Activated CD4-positive, alpha-beta T cell treated with anti-CD3 and anti-CD28 coated beads for 4 hours (primary cell): ENCODE measurements around the gene NR5A2.

Source experiments
- DNase-seq, 2 donors: peaks; one replicate each; pipeline ENCODE4 v3.0.0-alpha.2; 2020

NR5A2 gene

DNA sequence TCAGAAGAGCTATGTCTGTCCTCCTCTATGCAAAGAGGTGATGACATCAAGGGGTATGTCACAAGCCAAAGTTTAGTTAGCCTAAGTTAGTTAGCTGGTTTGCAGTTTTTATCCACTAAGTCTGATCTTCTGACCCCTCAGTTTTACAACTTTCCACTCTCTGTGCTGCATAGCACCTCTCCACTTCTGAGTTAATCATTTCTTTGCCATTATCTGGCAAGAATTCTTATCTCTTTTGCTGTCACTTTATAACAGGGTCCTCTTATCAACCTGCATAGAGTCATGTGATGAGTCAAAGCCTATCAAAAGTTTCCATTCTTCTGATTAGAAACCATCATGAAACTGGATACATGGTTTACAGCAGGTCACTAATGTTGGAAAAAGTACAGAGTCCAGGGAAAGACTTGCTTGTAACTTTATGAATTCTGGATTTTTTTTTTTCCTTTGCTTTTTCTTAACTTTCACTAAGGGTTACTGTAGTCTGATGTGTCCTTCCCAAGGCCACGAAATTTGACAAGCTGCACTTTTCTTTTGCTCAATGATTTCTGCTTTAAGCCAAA, at the start of gene NR5A2:
TSS of gene NR5A2 (plus strand) at position 447 of the 560 bp plus-strand sequence. CDS start 138 bp downstream, outside the sequence.
- no peak for DNase-seq

DNA sequence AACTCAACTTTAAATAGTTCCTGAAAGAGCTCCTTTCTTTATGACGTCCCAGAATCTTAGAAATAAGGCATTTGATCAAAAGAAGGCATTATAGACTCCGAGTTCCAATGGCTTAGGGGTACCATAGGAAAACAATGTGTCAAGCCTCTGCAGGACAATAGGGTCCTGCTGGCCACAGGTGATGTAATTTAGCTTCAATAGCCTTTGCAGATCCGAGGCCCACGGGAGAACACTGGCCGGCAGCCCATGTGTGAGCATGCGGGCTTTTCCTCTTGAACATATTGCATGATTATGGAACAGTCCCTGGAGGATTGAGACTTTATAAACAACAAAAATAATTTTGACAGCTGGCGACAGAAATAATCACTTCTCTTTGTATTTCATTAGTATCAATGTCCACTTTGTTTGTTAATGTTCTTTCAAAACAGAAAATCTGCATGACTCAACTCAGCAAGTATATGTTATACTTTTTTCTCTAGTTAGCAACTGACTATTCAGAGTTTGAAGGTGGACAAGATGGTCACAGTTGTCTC, 49.0 kb upstream of the NR5A2 start:
- no peak for DNase-seq

DNA sequence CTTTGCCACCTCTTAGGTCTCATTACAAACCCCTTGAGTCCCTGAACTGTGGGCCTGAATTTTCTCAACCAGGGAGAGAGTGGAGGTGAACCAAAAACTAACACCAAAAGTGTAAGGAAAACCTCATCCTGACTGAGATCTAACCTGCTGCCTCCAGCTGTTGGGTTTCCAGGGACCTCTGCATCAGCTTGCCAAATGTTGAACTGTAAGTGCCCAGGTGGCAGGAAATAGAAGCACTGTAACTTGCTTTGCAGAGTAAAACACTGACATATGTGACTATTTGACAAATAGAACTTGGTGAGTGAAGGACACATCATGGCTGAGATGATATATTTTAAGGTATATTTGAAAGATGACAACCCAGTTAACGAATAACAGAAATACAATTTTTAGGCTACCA, 48.4 kb upstream of the NR5A2 start:
- DNase-seq: no peak

DNA sequence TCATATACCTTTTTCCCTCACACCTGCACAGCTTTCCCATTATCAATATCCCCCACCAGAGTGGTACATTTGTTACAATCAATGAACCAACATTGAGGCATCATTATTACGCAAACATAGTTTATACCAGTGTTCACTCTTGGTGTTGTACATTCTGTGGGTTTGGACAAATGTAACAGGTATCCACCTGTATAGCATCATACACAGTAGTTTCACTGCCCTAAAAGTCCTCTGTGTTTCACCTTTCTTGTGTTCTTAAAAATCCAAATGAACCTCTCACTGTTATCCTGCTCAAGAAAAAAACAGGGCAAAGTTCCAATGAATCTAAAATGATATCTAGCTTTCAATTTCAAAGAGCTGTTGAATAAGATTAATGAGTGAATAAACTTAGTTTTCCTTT, 45.9 kb upstream of the NR5A2 start:
- DNase-seq: no peak

DNA sequence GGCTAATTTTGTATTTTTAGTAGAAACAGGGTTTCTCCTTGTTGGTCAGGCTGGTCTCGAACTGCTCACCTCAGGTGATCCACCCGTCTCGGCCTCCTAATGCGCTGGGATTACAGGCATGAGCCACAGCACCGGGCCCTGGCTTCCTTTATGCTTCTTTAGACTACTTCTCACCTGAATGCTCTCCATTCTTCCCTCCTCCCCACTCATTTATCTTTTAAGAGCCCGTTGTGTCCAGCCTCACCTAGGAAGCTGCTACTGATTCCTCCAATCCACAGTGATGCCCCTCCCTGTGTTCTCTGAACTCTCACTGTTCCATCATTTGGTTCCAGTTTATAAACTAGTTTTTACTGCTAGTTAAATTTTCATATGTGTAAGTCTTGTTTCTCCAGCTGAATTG, 44.9 kb upstream of the NR5A2 start:
- DNase-seq: no peak

DNA sequence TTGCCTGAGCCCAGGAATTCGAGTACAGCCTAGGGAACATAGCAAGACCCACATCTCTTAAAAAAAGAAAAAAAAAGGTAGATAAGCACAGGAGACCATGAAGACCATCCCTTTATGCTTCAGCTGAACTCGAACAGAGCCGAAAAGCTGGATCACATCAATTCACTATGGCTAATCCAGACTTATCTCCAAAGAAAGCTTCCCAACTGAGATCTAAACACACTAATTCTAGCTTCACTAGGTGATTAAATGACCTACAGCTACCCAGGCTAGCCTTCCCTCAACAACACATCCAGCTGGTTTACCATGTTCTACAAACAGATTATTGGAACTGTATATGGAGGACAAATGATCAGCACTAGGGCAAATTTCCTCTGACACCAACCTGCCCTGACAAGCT, 44.0 kb upstream of the NR5A2 start:
- no peak for DNase-seq

DNA sequence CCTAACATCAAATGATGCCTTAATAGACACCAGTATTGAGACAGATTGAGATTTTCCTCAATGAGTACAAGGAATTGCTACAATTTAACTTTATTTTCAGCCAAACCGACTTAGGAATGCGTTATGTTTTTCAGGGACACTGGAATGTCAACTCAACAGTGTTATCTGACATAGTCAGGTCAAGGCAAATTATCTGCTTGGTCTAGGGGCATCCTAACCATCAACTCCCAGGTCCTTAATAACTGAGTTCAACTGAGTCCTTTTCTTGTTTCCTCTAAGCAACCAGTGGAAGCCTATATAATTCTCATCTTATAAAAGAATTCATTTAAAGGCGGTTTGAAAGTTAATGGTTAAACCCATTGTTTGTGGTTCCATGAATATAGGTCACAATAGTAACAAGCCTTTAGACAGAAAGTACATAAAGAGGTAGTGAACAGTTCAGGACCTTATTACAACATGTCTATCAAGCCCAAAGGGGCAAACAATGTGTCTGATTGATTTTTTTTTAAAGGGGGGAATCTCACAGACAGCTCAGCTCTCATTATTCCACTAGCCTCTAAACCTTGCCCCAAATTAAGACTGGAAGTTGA, 32.3 kb upstream of the NR5A2 start:
- no peak for DNase-seq

DNA sequence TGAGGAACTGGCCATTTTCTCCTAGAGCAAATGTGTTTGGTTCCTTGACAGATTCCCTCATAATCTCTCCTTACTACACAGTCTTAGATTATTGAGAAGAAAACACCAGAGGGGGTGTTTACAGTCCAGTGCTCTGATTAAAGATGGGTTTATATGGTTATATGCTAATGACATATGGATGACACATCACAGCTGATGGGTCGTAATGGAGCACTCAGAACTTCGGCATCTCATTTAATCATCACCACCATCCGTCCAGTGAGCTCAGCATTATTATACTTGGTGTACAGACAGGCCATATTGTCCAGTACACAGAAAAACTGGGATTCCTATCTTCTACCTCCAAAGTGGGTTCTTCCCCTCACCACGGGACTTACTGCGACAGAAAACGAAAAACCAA, 22.3 kb upstream of the NR5A2 start:
- no peak for DNase-seq

DNA sequence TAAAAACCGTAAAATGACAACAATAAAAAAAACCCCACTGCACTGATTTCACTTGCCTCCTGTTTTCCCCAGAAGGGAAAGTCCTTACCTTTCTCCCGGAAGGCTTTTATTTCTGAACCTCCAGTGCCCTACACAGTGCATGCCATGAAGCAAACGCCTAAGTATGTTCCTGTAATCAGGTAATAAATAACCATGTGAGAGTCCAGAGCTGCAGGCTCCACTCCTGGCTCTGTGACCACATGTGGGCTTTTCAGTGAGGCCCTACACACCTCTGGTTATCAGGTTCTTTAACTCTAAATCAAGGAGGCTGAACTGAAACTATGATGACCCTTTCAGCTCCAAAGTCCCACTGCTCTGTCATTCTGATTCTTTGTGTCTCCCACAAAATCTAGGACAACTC, 20.8 kb upstream of the NR5A2 start:
- DNase-seq: no peak

DNA sequence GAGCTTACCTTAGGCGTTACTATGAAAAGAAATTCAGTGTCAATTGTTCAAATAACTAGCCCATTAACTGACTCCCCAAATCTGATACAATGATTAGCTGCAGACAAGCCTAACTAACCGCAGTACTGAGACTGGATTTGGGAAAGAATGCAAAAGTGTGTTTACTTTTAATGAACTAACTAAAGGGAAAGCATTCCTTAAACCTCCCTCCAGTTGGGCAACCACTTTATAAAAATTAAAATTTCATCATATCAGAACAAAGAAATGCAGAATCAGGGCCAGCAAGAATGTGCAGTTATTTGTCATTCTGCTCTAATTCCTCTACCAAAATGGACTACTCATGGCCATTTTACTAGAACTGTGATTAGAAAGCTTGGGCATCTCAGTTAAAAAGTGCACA, 11.7 kb upstream of the NR5A2 start:
- DNase-seq: no peak

DNA sequence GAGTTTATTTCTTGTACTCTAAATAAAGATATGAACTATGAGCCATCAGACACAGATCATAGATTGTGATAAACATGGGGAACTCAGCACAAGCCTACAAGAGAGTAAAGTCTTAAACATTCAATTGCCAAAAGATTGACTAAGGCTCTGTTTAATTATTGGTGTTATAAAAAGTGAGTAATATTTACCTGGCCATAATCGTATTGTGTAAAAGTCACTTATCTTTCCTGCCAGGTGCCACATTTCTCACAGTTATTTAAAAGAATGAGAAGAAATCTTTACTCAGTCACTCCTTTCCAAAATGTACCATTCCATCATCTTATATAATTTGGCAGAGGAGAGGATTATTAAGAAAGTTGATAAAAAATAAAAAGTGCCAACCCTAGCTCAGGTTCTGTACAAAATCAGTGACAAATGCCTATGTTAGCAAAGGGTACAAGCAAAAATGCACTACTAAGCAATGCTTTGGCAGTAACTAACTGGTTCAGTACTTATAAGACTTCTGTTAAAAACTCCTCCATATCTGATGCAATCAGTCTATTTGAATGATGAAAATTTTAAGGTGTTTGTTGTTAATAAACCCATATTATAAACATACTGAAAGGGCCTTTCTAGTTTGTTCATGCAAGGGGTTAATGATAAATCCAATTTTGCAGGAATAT, 5.8 kb upstream of the NR5A2 start:
- no peak for DNase-seq

DNA sequence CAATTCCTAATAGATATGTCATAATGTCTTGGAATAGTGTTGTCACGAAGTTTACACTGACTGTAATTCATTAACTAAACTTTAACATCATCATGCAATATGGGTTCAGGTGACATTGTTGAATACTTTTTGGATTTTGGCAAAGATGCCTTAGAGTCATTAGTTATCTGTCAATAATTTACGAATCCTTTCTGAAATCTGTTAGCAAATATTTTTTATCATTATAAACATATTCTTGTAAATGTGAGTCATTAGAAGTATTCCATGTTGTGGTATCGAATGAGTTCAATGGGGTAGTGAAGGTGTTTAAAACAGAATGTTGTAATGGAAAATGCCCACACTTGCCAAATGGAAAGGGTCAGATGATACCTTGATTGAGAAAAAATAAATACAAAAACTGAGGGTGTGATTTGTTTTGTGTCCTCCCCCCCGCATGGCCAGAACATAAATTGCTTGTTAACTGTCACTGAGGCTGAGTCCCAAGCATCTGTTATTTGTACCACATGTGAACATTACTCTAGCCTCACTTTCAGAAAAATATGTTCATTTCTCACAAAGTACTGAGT, 5.2 kb upstream of the NR5A2 start:
- DNase-seq: no peak

DNA sequence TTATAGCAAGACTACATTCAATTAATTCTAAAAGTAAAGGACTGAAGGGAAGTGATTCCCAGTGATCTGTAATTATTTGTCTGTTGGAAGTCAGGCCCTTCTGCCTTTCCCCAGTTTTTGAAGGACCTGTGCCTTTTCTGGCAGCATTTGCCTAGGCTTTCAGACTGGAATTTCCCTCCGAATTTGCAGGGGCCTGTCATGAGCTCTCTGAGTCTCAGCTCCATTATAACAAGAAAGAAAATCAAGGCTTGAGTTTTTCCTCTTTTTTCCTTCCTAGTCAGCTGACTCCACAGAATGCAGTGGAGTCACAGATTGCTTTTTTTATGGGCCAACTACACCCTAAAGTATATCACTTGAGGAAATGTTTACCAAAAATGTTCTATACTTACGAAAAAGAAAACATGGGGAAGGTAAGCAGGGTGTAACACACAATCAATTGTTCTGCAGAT, 1.1 kb downstream of the NR5A2 start:
- no peak for DNase-seq

DNA sequence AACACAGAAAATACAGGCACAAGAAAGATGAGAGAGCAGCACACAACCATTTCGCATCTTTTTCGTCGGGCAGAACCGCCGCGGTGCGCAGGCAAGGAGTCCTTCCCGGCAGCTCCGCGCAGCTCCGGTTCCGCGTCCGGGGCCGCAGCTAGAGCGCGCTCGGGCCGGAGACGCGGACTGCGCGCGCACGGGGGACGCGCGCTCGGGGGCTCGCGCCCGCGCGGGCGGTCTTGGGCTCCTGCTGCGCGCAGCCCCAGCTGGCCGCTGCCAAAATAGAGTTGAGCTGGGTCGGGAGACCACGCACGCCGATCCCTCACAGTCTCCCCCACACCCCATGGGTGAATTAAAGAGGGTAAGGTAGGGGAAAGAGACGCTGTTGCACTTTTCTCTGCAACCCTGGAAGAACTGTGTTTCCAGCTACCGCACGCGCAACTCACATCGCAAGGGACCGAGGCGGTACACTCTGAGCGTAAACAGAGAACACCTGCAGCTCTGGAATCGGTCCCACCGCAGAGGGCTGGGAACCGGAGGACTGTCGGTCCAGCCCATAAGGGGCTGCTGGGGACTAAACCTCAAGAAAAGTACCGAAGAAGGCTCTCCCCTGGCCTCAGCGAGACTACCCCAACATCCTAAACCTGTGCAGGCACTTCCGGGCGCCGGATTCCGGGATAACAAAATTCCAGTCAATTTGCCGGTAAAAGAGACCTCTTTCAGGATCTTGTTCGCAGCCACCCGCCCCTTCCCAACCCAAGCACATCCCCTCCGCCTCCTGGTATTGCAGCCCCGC, 1.7 kb downstream of the NR5A2 start:
- DNase-seq: no peak

DNA sequence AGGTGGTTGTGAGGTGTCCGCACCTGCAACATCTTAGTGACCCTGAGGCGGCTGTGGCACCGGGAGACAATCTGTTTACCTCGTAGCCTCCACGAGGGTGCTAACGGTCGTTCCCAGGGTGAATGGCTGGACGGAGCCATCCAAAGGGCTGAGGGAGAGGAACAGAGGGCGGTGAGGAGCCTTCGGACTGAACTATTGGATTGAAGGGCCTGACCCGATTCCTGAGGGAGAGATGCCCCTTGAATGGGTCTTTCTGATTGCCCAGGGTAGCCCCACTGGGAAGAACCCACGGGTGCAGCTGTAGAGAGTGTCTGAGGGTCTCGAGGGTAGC, 2.3 kb downstream of the NR5A2 start:
- DNase-seq: no peak

DNA sequence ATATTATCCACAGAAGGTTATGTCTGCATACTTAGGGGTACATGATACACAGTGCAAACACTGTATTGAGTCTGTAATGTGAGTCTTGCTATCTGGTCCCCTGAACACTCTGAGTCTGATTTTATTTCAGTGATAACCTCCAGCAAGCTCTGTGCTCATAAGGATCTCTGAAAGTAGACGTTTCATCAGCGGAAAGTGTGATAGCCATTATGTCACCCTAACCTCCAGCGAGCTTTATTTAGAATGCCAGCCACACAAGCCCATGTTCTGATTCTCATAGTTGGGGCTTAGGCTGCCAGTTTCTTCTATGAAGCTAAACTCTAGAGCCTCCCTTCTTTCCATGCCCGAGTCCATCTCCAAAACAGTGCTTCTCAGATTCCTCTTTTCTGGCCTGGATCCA, 3.3 kb downstream of the NR5A2 start:
- no peak for DNase-seq

DNA sequence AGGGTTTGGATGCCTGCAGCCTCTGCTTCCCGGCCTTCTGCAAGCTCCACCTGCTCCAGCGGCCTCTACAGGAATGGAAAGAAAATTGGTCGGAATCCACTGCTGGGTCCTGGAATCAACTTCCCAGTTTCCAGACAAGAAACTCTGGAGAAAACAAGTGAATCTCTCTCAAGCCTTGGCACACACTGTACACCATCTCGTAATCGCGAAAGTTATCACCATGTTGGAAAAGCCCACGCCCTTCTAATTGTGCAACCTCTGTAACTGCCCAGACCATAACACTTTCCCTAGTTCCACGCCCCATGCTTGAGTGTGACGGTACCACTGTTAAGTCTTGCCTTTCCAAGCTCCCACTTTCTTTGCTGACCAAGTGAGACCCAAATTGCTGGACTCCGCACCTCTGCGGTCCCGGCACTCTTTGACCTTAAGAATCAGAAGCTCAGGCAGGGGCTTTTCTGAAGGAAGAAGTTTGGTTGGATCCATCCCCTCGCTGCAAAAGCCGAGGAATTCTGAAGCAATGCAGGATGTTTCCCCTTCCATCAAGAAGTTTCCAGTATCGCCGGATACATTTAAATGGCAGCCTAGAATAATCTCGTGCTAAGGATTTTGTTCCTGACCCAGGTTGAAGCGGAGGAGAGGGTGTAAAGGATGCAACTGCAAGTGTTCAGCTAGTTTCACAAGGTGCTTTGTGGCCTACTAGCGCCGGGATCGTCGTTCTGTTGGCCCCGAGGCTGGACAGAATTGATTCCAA, 6.2 kb downstream of the NR5A2 start:
- DNase-seq: no peak

DNA sequence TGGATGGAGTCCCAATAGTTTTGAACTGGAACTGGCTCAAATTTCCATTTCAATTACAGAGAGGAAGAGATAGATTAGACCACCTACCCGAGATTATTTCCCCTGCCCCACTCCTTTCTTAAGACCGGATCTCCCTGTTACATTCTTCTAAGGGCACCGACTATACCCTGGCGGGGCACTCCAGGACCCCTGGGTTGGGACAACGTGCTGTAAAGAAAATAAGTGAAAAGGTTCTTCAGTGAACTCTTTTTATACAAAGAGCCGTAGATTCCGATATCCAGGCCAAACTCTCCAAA, 6.7 kb downstream of the NR5A2 start:
- no peak for DNase-seq

DNA sequence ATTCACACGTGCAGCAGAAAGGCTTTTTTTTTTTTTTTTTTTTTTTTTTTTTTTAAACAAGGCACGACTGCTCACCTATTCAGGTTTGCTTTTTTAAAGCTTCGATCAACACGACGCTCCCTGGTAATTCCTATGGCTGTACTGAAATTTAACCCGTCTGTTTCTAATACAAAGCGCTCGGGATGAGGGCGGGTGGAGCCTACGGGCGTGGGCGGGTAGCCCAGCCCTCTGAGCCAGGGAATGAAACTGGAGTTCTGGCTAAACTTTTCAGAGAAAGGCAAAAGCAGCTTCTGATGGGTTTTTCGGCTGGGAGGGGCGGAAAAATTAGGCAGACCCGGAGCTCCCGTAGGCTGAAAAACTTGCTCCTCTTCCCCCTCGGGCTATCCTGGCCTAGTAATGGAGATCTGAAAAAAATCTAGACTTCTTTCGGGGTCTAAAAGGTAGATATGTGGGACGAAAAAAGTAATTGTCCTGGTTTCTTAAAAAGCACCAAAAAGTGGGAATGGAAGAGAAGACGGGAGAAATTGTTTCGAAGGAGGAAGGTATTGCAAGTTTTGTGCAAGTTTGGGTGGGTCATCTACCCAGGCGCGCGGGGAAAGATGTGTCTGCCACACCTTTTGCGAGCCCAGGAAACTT, 7.4 kb downstream of the NR5A2 start:
- DNase-seq: no peak

DNA sequence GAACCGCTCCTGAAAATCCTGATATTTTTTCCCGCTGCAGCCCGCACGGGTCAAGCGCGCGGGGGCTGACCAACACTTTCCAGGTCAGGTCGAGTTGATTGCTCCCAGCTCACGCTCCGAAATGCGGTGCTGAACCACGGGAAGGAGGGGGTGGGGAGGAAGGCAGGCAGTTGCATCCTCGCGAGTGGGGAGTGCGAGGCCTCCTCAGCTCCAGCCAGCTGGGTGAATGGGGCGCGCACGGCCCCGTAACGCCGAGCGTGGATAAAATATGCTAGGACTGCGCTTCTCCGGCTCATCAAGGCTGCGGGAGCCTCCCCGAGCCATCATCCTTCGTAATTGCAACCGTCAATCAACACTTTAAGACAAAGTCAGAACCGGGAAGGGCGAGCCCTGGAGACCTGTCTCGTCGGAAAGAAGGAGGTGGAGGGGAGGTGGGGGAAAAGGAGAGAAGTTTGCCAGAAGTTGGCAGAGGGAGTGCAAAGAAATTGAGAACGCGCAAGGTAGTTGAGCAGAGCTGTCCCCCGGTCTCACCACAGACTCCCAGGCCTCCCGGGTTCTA, 8.0 kb downstream of the NR5A2 start:
- no peak for DNase-seq

DNA sequence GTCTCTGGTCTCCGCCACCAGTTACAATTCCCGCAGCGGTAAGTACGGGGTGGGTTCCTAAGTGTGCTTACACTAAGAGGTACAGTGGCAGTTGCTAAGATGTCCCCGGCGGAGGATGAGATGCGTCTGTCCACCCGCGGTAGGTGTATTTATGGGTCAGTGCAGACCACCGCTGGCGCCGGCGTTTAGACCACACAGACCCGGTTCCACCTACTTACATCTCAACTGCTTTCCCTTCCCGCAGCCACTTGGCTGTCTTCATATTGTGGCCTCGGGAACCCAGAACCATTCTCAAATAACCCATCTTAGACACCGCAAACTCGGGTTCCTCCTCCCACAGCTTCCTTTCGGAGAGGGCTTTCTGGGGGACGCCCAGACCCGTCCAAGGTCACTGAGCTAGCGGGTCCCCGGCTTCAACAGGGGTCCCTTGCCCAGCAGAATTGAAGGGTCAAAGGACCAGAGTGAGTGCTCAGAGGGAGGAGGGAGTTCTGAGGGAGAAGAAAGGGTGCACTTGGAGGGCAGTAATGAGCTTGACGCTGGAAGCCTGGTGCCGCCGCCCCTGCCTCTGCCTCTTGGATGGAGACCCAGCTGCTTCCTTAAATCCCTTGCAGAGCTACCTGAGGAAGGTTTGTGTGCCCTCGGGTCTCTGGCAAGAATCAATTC, 8.6 kb downstream of the NR5A2 start:
- no peak for DNase-seq
